AG04449 (cell line): ENCODE results near the gene BBS12.

ENCODE experiments used
- CTCF ChIA-PET: fragments of 350-600 bp; formaldehyde crosslinking; extraction: SDS; loops from one replicate; lab custom pipeline; 2021; ENCODE audit warnings: antibody characterized with exemption; lab: Yijun Ruan, JAX
- POLR2A ChIA-PET: fragments of 400-600, 350-600 bp; formaldehyde crosslinking; extraction: SDS; loops from one replicate; lab custom pipeline; 2020; ENCODE audit warnings: antibody characterized with exemption, inconsistent platforms; lab: Yijun Ruan, JAX
- DNase-seq: peaks from one replicate; pipeline ENCODE4 v3.0.0-alpha.2; 2010; ENCODE audit warnings: low read depth, low spot score
- H3K4me3 ChIP-seq: 2 replicates; pipeline ENCODE4 v1.5.1; 2011; ENCODE audit warnings: low read depth, mild to moderate bottlenecking, control low read depth, low read length
- CTCF ChIP-seq: IDR thresholded peaks from one replicate; pipeline ENCODE4 v1.5.1; 2011; ENCODE audit warnings: mild to moderate bottlenecking, moderate library complexity, low read length, control low read depth, inconsistent platforms; ENCODE audit not compliant: insufficient read depth; ENCODE audit errors: missing control alignments

BBS12 gene

GRCh38 chr4:122776916-122777315 is 44.4 kb downstream of the BBS12 start:
- CTCF ChIA-PET, result interaction anchor here (0.6 to 2.1 kb wide), 8 partner anchors 9 to 137 kb away, joined by 3 to 9 read pairs (median 3); partner anchors contain the start of gene BBS12
- TF ChIP-seq CTCF, result no peak
- POLR2A ChIA-PET, result interaction anchor here (1.2 kb wide), 1 partner anchor 11 kb away, joined by 4 read pairs; no protein-coding TSS in a partner anchor
- no peak overlapping the region for H3K4me3 ChIP-seq
- DNase-seq, result no peak

GRCh38 chr4:122777846-122778673 is 45.6 kb downstream of the BBS12 start:
- CTCF ChIA-PET, result interaction anchor here (0.8 to 2.1 kb wide), 4 partner anchors 10 to 136 kb away, joined by 3 to 8 read pairs (median 4); no protein-coding TSS in a partner anchor
- TF ChIP-seq CTCF, result no peak
- POLR2A ChIA-PET, result interaction anchor here (0.6 to 1.2 kb wide), 4 partner anchors 12 to 50 kb away, joined by 3 to 4 read pairs (median 3); partner anchors contain the start of gene BBS12
- peak; percentile 89 for DNase-seq
- H3K4me3 ChIP-seq, result no peak overlapping the region

DNA sequence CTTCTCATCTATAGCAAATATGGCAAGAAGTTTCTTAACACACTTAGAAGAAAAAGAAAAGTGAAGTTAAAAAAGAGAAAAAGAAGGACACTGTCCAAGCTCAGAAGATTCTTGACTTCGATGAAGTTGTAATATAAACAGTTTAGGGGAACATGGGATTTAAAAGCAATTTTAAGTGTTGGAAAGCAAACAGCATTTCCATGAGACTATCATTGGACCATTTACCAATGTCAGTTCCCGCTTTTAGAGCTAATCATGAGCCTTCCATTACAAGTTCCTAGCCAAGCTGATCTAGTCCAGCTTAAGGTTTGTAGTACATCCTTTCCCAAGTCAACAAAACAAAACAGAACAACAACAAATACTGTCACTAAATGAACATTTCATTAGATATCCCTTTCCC is 49.0 kb downstream of the BBS12 start:
- no peak for TF ChIP-seq CTCF
- ChIA-PET CTCF (interaction anchor here (0.6 to 2.3 kb wide), 3 partner anchors 24 to 181 kb away, joined by 3 to 11 read pairs (median 3); no protein-coding TSS in a partner anchor), POLR2A (no interaction called here)

DNA sequence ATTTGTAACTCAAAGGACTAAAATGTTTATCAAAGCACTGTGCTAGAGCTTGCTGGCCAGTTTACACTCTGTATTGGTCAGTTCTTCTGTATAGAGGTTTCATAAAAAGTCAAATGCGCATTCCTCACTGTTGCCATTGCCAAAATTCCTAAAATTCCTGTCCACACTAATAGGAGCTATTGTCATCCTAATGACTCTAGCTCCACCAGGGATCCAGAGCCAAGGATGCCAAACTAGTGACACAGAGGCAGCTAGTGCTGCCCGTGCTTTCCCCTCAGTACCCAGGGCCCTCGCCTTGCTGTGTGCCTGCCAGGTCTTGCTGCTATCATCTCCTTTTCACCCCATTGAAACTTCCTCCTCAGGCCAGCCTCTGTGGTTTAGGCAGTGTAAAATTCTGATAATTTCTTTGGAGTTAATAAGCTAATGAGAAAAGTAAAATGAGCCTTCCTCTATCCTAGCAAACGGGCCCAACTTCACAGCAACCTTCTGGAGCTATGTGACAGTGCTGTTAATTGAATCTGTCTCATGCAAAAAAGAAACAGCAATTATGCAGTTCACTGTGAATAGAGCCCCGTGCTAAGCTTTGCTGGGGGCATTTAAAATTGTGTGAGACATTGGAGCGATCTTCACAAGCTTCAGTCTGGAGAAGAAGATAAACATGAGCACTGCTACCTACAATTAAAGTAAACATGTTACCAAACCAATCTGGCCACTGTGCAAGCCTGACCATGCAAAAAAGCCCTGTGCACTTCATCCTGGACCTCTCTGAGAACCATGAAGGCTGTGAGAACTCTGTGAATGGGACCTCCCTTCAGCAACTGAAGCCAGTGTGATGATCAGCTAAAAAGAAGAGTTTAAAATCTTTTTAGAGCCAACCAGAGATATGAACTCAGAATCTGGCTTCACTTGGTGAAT is 51.1 kb downstream of the BBS12 start:
- H3K4me3 ChIP-seq, result no peak overlapping the region
- TF ChIP-seq CTCF, result no peak
- CTCF ChIA-PET, result interaction anchor here (0.6 to 2.0 kb wide), 5 partner anchors 19 to 134 kb away, joined by 3 to 11 read pairs (median 3); no protein-coding TSS in a partner anchor
- POLR2A ChIA-PET, result interaction anchor here (0.8 to 1.6 kb wide), 7 partner anchors 14 to 71 kb away, joined by 3 to 17 read pairs (median 5); partner anchors contain the start of gene FGF2
- peak; percentile 80 for DNase-seq

More for the DNA sequence above, 49.0 kb downstream of the BBS12 start:
- H3K4me3 ChIP-seq, result no peak overlapping the region
- no peak for DNase-seq

DNA sequence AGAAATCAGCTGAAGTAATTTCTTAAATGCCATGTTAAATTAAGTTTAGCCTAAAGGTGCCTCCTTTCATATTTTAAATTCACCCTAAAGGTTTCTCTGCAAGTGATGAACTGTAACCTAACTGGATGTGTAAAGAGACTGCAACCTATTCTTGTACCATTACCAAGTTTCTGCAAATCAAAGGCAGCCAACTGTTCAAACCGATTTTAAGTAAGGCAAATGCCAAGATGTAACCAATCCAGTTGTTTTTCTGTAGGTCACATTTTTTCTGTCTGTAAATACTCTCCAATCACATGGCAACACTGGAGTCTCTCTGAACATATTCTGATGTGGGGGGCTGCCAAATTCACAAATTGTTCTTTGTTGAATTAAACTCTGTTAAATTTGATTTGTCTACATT is 51.8 kb downstream of the BBS12 start:
- no peak overlapping the region for H3K4me3 ChIP-seq
- DNase-seq, result no peak
- ChIA-PET CTCF (interaction anchor here (0.6 to 2.0 kb wide), 3 partner anchors 26 to 133 kb away, joined by 3 to 11 read pairs (median 3); no protein-coding TSS in a partner anchor), POLR2A (interaction anchor here (1.1 to 1.6 kb wide), 3 partner anchors 13 to 44 kb away, joined by 3 to 17 read pairs (median 5); no protein-coding TSS in a partner anchor)
- no peak for TF ChIP-seq CTCF
